Astrocyte (in vitro differentiated cells and primary cell): ENCODE data around the gene PEX16.

Experiments
- CTCF ChIP-seq: IDR thresholded peaks from 2 replicates; pipeline ENCODE4 v1.5.1; 2011; ENCODE audit warnings: low read depth, mild to moderate bottlenecking, inconsistent platforms, low read length, moderate library complexity; ENCODE audit not compliant: insufficient read depth
- EZH2 ChIP-seq: IDR thresholded peaks from 2 replicates; pipeline ENCODE4 v1.6.1; 2012; ENCODE audit warnings: mild to moderate bottlenecking, low read length, inconsistent platforms; ENCODE audit not compliant: insufficient read depth

GRCh38 chr11:45904309-45904915 lies 13.3 kb downstream of the PEX16 start:
- TF ChIP-seq EZH2: no peak
- TF ChIP-seq CTCF: no peak
